K562 (cell line): ENCODE data around the gene TDG. TPM values are rescaled to one million over a fixed set of nuclear protein-coding genes. Genes with fewer than 3 reads are reported as not detected.

Experiments used
- ATAC-seq: fragments of 200-7000 bp; cut with Tn5 transposase; 3 replicates; pipeline ENCODE4 v1.9.1; 2020; ENCODE audit warnings: moderate library complexity
- BruUV-seq: library from RNA; stranded (reverse); fragments of 400-500 nt; replicated peaks from 2 replicates; lab custom pipeline; 2021; lab: Mats Ljungman, UMichigan
- CTCF ChIA-PET: fragments of 300-600 bp; formaldehyde crosslinking; extraction: SDS; loops from one replicate; lab custom pipeline; 2021; ENCODE audit warnings: low intra/inter-chr PET ratio; lab: Yijun Ruan, JAX
- POLR2A ChIA-PET: fragments of 300-600, 350-650 bp; sonication (Branson Sonifier 250); formaldehyde crosslinking; extraction: SDS; loops from one replicate; lab custom pipeline; 2021; ENCODE audit warnings: antibody characterized with exemption, inconsistent platforms; lab: Yijun Ruan, JAX
- DNase-seq, 4 experiments: peaks; one replicate each; pipeline versions ENCODE4 v3.0.0 to v3.0.0-alpha.2; 2011 to 2018; ENCODE audit warnings: low spot score in 3 of 4, mixed read lengths in 3 of 4; ENCODE audit errors: extremely low read depth in 1 of 4
- FAIRE-seq: peaks from 2 replicates; lab custom pipeline; 2011; peaks lifted over from hg19 to GRCh38; lab: Jason Lieb, UNC
- H2AFZ ChIP-seq: 2 replicates; pipeline ENCODE4 v1.6.0; 2011; ENCODE audit warnings: low read depth, low read length, control low read depth, inconsistent platforms
- H3K27ac ChIP-seq: fragments of 200-600 bp; 3 replicates; pipeline ENCODE4 v1.8.0; 2011; ENCODE audit warnings: low read depth, mild to moderate bottlenecking, control low read depth, inconsistent platforms, low read length, moderate library complexity, mixed read lengths; ENCODE audit errors: extremely low read depth
- H3K27me3 ChIP-seq, 2 experiments: fragments of 300-600 bp in 1 of 2; 2 replicates in 1 of 2; 3 replicates in 1 of 2; pipeline versions ENCODE4 v1.6.0 to v1.8.0; 2011; ENCODE audit warnings: inconsistent platforms in 2 of 2, low read length in 2 of 2, mild to moderate bottlenecking in 1 of 2, mixed read lengths in 1 of 2, moderate library complexity in 1 of 2; ENCODE audit not compliant: control insufficient read depth in 2 of 2, insufficient read depth in 2 of 2
- H3K36me3 ChIP-seq: fragments of 300-600 bp; 3 replicates; pipeline ENCODE4 v1.8.0; 2011; ENCODE audit warnings: mild to moderate bottlenecking, low read length, inconsistent platforms; ENCODE audit not compliant: control insufficient read depth, insufficient read depth
- H3K4me1 ChIP-seq, 2 experiments: fragments of 200-600 bp in 1 of 2; replicated peaks in 1 of 2; 2 replicates in 1 of 2; 3 replicates in 1 of 2; pipeline versions ENCODE4 v1.5.1 to v1.8.0; 2011; ENCODE audit warnings: inconsistent platforms in 2 of 2, low read length in 2 of 2, mild to moderate bottlenecking in 1 of 2, mixed read lengths in 1 of 2, moderate library complexity in 1 of 2; ENCODE audit not compliant: control insufficient read depth in 2 of 2, insufficient read depth in 2 of 2
- H3K4me2 ChIP-seq: 2 replicates; pipeline ENCODE4 v1.6.1; 2011; ENCODE audit warnings: low read length, control low read depth, inconsistent platforms, mixed read lengths; ENCODE audit not compliant: insufficient read depth
- H3K4me3 ChIP-seq: fragments of 200-600 bp; sonication (generic), shearing (Covaris generic); 2 replicates; pipeline ENCODE4 v1.5.1; 2016; ENCODE audit warnings: control low read depth, inconsistent platforms
- H3K79me2 ChIP-seq: fragments of 200-600 bp; 3 replicates; pipeline ENCODE4 v1.8.0; 2011; ENCODE audit warnings: low read length, inconsistent platforms; ENCODE audit not compliant: control insufficient read depth, insufficient read depth
- H3K9ac ChIP-seq, 2 experiments: 2 replicates each; pipeline versions ENCODE4 v1.6.0 to v1.6.1; 2011; ENCODE audit warnings: low read depth in 2 of 2, low read length in 2 of 2, control low read depth in 1 of 2, inconsistent platforms in 1 of 2, mild to moderate bottlenecking in 1 of 2, mixed read lengths in 1 of 2; ENCODE audit not compliant: insufficient read depth in 1 of 2
- H3K9me1 ChIP-seq: one replicate; pipeline ENCODE4 v1.6.0; 2011; ENCODE audit warnings: inconsistent platforms, mild to moderate bottlenecking, low read length, moderate library complexity; ENCODE audit not compliant: control insufficient read depth, insufficient read depth
- H3K9me3 ChIP-seq: replicated peaks from 2 replicates; pipeline ENCODE4 v1.5.1; 2011; ENCODE audit warnings: low read depth, low read length, inconsistent platforms; ENCODE audit not compliant: control insufficient read depth, insufficient read depth
- H4K20me1 ChIP-seq: replicated peaks from 2 replicates; pipeline ENCODE4 v1.6.1; 2011; ENCODE audit warnings: low read length, inconsistent platforms, mixed read lengths; ENCODE audit not compliant: control insufficient read depth, insufficient read depth
- KDM1A ChIP-seq, 2 experiments: fragments of 450-650 bp; IDR thresholded peaks; 2 replicates each; pipeline ENCODE4 v1.6.1; 2016; ENCODE audit warnings: mild to moderate bottlenecking in 2 of 2
- ZNF174 ChIP-seq: fragments of 250-450 bp; sonication (Bioruptor Pico); IDR thresholded peaks from 2 replicates; pipeline ENCODE4 v1.4.0; 2020; ENCODE audit warnings: mild to moderate bottlenecking
- WGBS: fragments of 100-300 bp; shearing (Covaris generic); methylation state at CpG from one replicate; pipeline ENCODE4 v1.1.6; 2016; ENCODE audit warnings: low coverage, mixed read lengths; ENCODE audit not compliant: insufficient coverage; ENCODE audit errors: missing lambda C conversion rate; 5-methylcytosine and 5-hydroxymethylcytosine counted together
- in situ Hi-C: fragments of 300-500 bp; cut with MboI; formaldehyde crosslinking; loops from 4 replicates; pipeline ENCODE4 v1.15.0; 2018; ENCODE audit warnings: inconsistent platforms, mixed read lengths
- intact Hi-C: fragments of 100-400 bp; cut with micrococcal nuclease; formaldehyde crosslinking; loops from 2 replicates; pipeline ENCODE4 v1.14.2; 2022
- polyA plus RNA-seq, 8 experiments: library from polyadenylated mRNA; depleted of rRNA in 4 of 8; stranded (reverse) in 5 of 8; unstranded in 3 of 8; fragments of >200 nt; fragmentation: Nextera tagmentation in 2 of 8; fragmentation: Illumina TruSeq in 1 of 8; extraction: Ambion mirVana in 2 of 8; extraction: Trizol in 1 of 8; gene quantifications; 2 replicates each; pipeline versions ENCODE4 v1.2.1 to v1.2.3, GENCODE V29; 2011 to 2014; ENCODE audit warnings: inconsistent platforms in 1 of 8, missing spikeins in 1 of 8
- total RNA-seq, 7 experiments: library from RNA; depleted of rRNA in 6 of 7; stranded (reverse); fragments of >200 nt in 6 of 7; fragmentation: Illumina TruSeq in 2 of 7; extraction: Trizol in 2 of 7; gene quantifications; 2 replicates each; pipeline versions ENCODE4 v1.2.1 to v1.2.3, GENCODE V29; 2011 to 2021; ENCODE audit warnings: low replicate concordance in 1 of 7
- TF ChIP-seq, protein P1 (sequence below): fragments of 250-450 bp; sonication (Bioruptor Pico); IDR thresholded peaks from 2 replicates; pipeline ENCODE4 v1.8.0; 2021; ENCODE audit warnings: borderline replicate concordance, mild to moderate bottlenecking, moderate library complexity; ENCODE audit not compliant: poor library complexity, severe bottlenecking
- TF ChIP-seq, protein P2 (sequence below): fragments of 450-650 bp; IDR thresholded peaks from 2 replicates; pipeline ENCODE4 v1.6.1; 2018; ENCODE audit not compliant: partially characterized antibody

The TDG gene
- total and polyA plus RNA-seq, 9 of the 15 experiments (the other 6 are each of a cell fraction or from before 2014, with no cell fraction given), result 37.6 to 77.2 (median 64.0) TPM

DNA sequence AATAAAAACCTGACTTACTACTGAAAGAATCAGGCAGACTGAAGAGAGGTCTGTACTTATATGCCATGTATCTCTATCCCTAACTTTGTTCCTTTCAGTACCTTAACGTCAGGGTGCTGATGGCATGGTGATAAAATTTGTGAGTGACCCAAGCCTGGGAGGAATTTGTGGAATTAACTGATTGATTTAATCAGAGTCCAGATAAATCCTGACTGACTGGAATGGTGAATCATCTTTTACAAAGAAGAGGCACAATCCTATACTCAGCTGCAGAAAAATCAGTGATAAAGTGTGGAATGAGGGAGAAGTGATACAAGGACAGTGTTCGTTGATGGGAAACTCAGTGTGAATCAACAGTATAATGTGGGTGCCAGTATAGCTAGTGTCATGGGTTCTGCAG lies 3.7 kb downstream of the TDG start:
- H3K27me3 ChIP-seq, result no peaks in the 10 kb centered on the region
- ATAC-seq, result no peak
- H3K4me1 ChIP-seq, result peaks cover 14 to 23% of the 10 kb centered on the region in 2 experiments; a peak in 4 of 5 replicates
- POLR2A ChIA-PET, result interaction anchor here (0.6 to 1.2 kb wide), 2 partner anchors 10 to 167 kb away, joined by 3 to 4 read pairs; no protein-coding TSS in a partner anchor
- H3K27ac ChIP-seq, result no peak overlapping the region
- in situ Hi-C loops (no loop called here), intact Hi-C loops (no loop called here)
- no TSS peak for BruUV-seq
- WGBS, result 35% methylated on average over 2 of the region's 2 CpGs
- TF ChIP-seq ZNF174, result no peak
- TF ChIP-seq KDM1A (IDR thresholded peaks at IDR 0.05), result peak; percentile 50 to 59; a peak in 3 of 4 replicates
- FAIRE-seq, result no peak
- no peak for DNase-seq
- CTCF ChIA-PET, result no interaction called here
- no peak overlapping the region for H3K4me3 ChIP-seq
- no peak overlapping the region for H2AFZ ChIP-seq
- no peak overlapping the region for H3K4me2 ChIP-seq
- peaks cover 53% of the 10 kb centered on the region; the same call in 2 of the 3 replicates for H3K36me3 ChIP-seq
- no peaks in the 10 kb centered on the region for H3K9me1 ChIP-seq
- H4K20me1 ChIP-seq, result no peaks in the 10 kb centered on the region; the same call in 1 of the 2 replicates
- H3K9ac ChIP-seq, result no peak overlapping the region
- H3K79me2 ChIP-seq, result peaks cover 100% of the 10 kb centered on the region
- H3K9me3 ChIP-seq, result no peaks in the 10 kb centered on the region

DNA sequence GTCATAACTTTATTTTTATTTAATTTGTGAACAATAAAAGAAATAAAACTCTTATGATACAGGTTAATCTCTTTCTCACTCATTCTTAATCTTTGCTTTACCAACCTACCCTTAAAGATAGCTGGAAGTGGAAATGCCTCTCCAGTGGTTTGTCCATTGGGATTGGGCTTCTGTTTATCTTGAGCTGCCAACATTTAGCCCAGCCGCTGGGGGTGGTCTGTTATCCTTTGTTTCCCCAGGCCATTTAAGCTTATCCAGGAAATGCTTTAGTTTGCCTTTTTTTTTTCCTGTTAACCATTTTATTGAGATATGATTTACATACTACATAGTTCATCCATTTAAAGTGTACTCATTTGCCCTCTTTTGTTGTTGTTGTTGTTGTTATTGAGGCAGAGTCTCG lies 8.2 kb downstream of the TDG start:
- Histone ChIP-seq H3K27me3 (no peaks in the 10 kb centered on the region), H3K36me3 (peaks cover 71% of the 10 kb centered on the region), H2AFZ (no peak overlapping the region), H4K20me1 (no peaks in the 10 kb centered on the region; the same call in 1 of the 2 replicates), H3K9me3 (no peaks in the 10 kb centered on the region), H3K9me1 (peaks cover 2% of the 10 kb centered on the region), H3K4me3 (no peak overlapping the region), H3K4me2 (no peak overlapping the region), H3K79me2 (peaks cover 89% of the 10 kb centered on the region), H3K9ac (no peak overlapping the region), H3K4me1 (peaks cover 21 to 22% of the 10 kb centered on the region in 2 experiments; a peak in 4 of 5 replicates), H3K27ac (no peak overlapping the region)
- POLR2A ChIA-PET, result interaction anchor here (0.9 to 2.2 kb wide), 4 partner anchors 8 to 23 kb away, joined by 4 to 15 read pairs (median 6); partner anchors contain the start of gene TDG
- in situ Hi-C loops, result no loop called here
- no peak for FAIRE-seq
- CTCF ChIA-PET, result no interaction called here
- intact Hi-C loops, result no loop called here
- peak; percentile 17; the same call in 1 of the 3 replicates for ATAC-seq
- TF ChIP-seq, protein P1, sequence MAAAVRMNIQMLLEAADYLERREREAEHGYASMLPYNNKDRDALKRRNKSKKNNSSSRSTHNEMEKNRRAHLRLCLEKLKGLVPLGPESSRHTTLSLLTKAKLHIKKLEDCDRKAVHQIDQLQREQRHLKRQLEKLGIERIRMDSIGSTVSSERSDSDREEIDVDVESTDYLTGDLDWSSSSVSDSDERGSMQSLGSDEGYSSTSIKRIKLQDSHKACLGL (CRISPR knock-in tag), result no peak
- TF ChIP-seq, protein P2, sequence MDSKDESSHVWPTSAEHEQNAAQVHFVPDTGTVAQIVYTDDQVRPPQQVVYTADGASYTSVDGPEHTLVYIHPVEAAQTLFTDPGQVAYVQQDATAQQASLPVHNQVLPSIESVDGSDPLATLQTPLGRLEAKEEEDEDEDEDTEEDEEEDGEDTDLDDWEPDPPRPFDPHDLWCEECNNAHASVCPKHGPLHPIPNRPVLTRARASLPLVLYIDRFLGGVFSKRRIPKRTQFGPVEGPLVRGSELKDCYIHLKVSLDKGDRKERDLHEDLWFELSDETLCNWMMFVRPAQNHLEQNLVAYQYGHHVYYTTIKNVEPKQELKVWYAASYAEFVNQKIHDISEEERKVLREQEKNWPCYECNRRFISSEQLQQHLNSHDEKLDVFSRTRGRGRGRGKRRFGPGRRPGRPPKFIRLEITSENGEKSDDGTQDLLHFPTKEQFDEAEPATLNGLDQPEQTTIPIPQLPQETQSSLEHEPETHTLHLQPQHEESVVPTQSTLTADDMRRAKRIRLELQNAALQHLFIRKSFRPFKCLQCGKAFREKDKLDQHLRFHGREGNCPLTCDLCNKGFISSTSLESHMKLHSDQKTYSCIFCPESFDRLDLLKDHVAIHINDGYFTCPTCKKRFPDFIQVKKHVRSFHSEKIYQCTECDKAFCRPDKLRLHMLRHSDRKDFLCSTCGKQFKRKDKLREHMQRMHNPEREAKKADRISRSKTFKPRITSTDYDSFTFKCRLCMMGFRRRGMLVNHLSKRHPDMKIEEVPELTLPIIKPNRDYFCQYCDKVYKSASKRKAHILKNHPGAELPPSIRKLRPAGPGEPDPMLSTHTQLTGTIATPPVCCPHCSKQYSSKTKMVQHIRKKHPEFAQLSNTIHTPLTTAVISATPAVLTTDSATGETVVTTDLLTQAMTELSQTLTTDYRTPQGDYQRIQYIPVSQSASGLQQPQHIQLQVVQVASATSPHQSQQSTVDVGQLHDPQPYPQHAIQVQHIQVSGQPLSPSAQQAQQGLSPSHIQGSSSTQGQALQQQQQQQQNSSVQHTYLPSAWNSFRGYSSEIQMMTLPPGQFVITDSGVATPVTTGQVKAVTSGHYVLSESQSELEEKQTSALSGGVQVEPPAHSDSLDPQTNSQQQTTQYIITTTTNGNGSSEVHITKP, result peak; percentile 23
- no TSS peak for BruUV-seq
- no peak for DNase-seq
- WGBS, result 50% methylated on average over 2 of the region's 2 CpGs
